Mammary epithelial cell (primary cell): ENCODE measurements around the gene LTBP3.

Experiments
- EZH2 ChIP-seq: IDR thresholded peaks from 2 replicates; pipeline ENCODE4 v1.6.1; 2012; ENCODE audit warnings: low read length, inconsistent platforms, borderline replicate concordance
- TF ChIP-seq, protein P1 (sequence below), 2 donors: IDR thresholded peaks in 1 of 2; conservative IDR thresholded peaks in 1 of 2; 2 replicates each; pipeline ENCODE4 v1.5.1; 2011 to 2012; ENCODE audit warnings: inconsistent platforms in 2 of 2, low read length in 2 of 2, mild to moderate bottlenecking in 2 of 2, control low read depth in 1 of 2, low read depth in 1 of 2; ENCODE audit not compliant: insufficient read depth in 1 of 2; ENCODE audit errors: extremely low read depth in 1 of 2

DNA sequence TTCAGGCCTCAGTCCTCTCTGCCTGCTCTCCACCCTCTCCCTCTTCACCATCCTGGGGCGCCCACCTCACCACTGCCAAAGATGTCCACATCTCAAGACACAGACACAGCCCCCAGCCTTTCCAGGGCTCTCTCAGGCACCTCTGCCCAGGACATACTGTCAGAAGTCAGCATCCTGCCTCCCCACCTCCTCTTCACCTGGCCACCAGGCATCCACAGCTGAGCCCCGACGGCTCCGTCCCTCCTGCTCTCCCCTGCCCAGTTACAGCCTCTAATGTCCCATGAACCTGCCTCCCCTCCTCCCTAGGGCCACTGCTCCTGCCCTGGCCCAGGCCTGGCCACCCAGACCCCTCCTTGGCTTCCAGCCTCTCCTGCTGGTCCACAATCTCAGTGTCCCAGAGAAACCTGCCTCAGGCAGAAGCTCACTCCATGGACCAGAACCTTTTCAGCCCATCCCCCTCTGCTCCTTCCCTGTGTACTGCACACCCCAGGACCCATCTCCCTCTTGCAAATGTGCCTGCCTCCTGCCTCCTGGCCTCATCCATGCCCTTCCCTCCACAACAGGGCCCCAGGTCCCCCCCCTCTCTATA, 3.2 kb downstream of the LTBP3 start:
- TF ChIP-seq EZH2: no peak
- TF ChIP-seq, protein P1, sequence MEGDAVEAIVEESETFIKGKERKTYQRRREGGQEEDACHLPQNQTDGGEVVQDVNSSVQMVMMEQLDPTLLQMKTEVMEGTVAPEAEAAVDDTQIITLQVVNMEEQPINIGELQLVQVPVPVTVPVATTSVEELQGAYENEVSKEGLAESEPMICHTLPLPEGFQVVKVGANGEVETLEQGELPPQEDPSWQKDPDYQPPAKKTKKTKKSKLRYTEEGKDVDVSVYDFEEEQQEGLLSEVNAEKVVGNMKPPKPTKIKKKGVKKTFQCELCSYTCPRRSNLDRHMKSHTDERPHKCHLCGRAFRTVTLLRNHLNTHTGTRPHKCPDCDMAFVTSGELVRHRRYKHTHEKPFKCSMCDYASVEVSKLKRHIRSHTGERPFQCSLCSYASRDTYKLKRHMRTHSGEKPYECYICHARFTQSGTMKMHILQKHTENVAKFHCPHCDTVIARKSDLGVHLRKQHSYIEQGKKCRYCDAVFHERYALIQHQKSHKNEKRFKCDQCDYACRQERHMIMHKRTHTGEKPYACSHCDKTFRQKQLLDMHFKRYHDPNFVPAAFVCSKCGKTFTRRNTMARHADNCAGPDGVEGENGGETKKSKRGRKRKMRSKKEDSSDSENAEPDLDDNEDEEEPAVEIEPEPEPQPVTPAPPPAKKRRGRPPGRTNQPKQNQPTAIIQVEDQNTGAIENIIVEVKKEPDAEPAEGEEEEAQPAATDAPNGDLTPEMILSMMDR (conservative IDR thresholded peaks at IDR 0.05 in 1 of 2, IDR thresholded peaks at IDR 0.05 in 1 of 2; ENCODE audit: extremely low read depth in 1 of 2, insufficient read depth in 1 of 2, low read depth in 1 of 2, low read length in 2 of 2): no peak
